DND-41 (cell line): ENCODE data around the gene CLCN7.
"Not testable (repeated sequence)": the region's sequence is repeated elsewhere in the genome, so short reads cannot be mapped to it uniquely, and the experiment has no call there.

Source experiments
- ATAC-seq: fragments of 200-7000 bp; cut with Tn5 transposase; 3 replicates; pipeline ENCODE4 v1.9.1; 2021; ENCODE audit warnings: low read depth; ENCODE audit not compliant: insufficient read depth
- DNase-seq: peaks from one replicate; pipeline ENCODE4 v3.0.0-alpha.2; 2020
- H2AFZ ChIP-seq: 2 replicates; pipeline ENCODE4 v1.6.0; 2012; ENCODE audit warnings: low read depth, low read length
- H3K27ac ChIP-seq: 2 replicates; pipeline ENCODE4 v1.5.1; 2012; ENCODE audit warnings: low read length, inconsistent platforms
- H3K27me3 ChIP-seq: fragments of 200-600 bp; sonication (generic); 2 replicates; pipeline ENCODE4 v1.6.0; 2012; ENCODE audit warnings: low read length, mild to moderate bottlenecking, inconsistent platforms; ENCODE audit not compliant: insufficient read depth, poor library complexity
- H3K36me3 ChIP-seq: 2 replicates; pipeline ENCODE4 v1.5.1; 2012; ENCODE audit warnings: low read length, inconsistent platforms; ENCODE audit not compliant: insufficient read depth
- H3K4me1 ChIP-seq: 2 replicates; pipeline ENCODE4 v1.5.1; 2012; ENCODE audit warnings: mild to moderate bottlenecking, low read length; ENCODE audit not compliant: insufficient read depth
- H3K4me2 ChIP-seq: 2 replicates; pipeline ENCODE4 v1.6.0; 2012; ENCODE audit warnings: mild to moderate bottlenecking, moderate library complexity, low read length, inconsistent platforms; ENCODE audit not compliant: insufficient read depth
- H3K4me3 ChIP-seq, 2 experiments: fragments of 200-600 bp in 1 of 2; shearing (Covaris generic) in 1 of 2; 2 replicates each; pipeline ENCODE4 v1.5.1; 2012 to 2016; ENCODE audit warnings: inconsistent platforms in 2 of 2, low read length in 2 of 2, mild to moderate bottlenecking in 2 of 2, low read depth in 1 of 2, moderate library complexity in 1 of 2
- H3K79me2 ChIP-seq: 2 replicates; pipeline ENCODE4 v1.6.0; 2012; ENCODE audit warnings: low read length, inconsistent platforms; ENCODE audit not compliant: insufficient read depth
- H3K9ac ChIP-seq: 2 replicates; pipeline ENCODE4 v1.6.0; 2012; ENCODE audit warnings: low read depth, mild to moderate bottlenecking, inconsistent platforms, low read length, moderate library complexity
- H3K9me3 ChIP-seq: 2 replicates; pipeline ENCODE4 v1.5.1; 2012; ENCODE audit warnings: low read length, moderate library complexity, mild to moderate bottlenecking, inconsistent platforms; ENCODE audit not compliant: insufficient read depth, severe bottlenecking
- H4K20me1 ChIP-seq: 2 replicates; pipeline ENCODE4 v1.6.0; 2012; ENCODE audit warnings: low read length; ENCODE audit not compliant: insufficient read depth
- EZH2 ChIP-seq: IDR thresholded peaks from 3 replicates; pipeline ENCODE4 v1.6.1; 2012; ENCODE audit warnings: borderline replicate concordance, low read depth, mild to moderate bottlenecking, moderate library complexity, low read length, inconsistent platforms; ENCODE audit not compliant: severe bottlenecking
- TF ChIP-seq, protein P1 (sequence below): IDR thresholded peaks from 2 replicates; pipeline ENCODE4 v1.5.1; 2012; ENCODE audit warnings: borderline replicate concordance, low read length, moderate library complexity, mild to moderate bottlenecking; ENCODE audit not compliant: poor library complexity, severe bottlenecking; ENCODE audit errors: extremely low read depth

CLCN7 gene

DNA sequence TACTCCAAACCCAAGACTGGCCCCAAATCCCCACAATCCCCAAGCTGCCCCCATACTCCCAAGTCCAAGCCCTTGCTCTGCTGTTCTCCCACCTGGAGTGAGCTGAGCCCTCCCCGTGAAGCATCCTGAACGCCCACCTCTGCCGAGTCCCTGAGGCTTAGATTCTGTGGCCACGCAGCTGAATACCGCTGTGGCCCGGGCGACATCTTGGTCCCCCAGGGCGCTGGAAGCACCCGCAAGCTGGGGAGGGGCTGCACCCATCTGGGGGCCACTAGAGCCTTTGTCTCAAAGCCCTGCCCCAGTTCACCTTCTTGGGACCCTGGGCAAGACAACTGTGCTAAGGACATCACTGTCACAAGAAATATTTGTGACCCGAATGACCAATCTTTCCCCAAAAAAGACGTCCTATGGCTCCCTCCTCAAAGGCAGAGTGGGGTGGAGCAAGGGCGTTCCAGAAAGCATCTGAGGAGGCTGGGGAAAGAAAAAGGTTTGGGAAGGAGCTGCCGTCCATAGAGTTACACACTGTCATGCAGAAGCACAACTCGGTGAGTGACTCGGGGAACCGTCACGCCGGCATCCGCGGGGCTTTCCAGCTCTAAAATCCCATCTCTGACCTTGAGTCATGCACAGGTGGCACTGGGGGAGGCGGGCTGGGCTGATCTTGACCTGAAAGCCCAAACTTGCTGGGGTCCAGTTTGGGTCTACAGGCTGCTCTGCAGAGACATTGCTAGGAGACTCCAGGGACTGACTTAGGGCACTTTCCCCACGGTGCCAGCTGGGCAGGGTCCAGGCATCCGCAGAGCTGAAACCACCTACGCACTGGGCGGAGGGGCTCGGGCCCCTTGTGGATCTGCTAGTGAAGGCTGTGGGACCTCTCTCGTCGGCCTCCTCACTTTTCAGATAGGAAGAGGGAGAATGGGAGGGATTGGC lies 7.3 kb upstream of the CLCN7 start:
- no peak for TF ChIP-seq EZH2
- TF ChIP-seq, protein P1, sequence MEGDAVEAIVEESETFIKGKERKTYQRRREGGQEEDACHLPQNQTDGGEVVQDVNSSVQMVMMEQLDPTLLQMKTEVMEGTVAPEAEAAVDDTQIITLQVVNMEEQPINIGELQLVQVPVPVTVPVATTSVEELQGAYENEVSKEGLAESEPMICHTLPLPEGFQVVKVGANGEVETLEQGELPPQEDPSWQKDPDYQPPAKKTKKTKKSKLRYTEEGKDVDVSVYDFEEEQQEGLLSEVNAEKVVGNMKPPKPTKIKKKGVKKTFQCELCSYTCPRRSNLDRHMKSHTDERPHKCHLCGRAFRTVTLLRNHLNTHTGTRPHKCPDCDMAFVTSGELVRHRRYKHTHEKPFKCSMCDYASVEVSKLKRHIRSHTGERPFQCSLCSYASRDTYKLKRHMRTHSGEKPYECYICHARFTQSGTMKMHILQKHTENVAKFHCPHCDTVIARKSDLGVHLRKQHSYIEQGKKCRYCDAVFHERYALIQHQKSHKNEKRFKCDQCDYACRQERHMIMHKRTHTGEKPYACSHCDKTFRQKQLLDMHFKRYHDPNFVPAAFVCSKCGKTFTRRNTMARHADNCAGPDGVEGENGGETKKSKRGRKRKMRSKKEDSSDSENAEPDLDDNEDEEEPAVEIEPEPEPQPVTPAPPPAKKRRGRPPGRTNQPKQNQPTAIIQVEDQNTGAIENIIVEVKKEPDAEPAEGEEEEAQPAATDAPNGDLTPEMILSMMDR, result no peak
- Histone ChIP-seq H4K20me1 (no peaks in the 10 kb centered on the region), H3K27ac (no peak overlapping the region), H3K4me3 (no peak overlapping the region), H3K79me2 (no peaks in the 10 kb centered on the region), H3K4me2 (no peak overlapping the region), H3K27me3 (no peaks in the 10 kb centered on the region), H3K4me1 (no peaks in the 10 kb centered on the region), H3K9ac (no peak overlapping the region), H2AFZ (no peak overlapping the region), H3K9me3 (no peaks in the 10 kb centered on the region), H3K36me3 (no peaks in the 10 kb centered on the region)
- DNase-seq (no peak), ATAC-seq (no peak)

DNA sequence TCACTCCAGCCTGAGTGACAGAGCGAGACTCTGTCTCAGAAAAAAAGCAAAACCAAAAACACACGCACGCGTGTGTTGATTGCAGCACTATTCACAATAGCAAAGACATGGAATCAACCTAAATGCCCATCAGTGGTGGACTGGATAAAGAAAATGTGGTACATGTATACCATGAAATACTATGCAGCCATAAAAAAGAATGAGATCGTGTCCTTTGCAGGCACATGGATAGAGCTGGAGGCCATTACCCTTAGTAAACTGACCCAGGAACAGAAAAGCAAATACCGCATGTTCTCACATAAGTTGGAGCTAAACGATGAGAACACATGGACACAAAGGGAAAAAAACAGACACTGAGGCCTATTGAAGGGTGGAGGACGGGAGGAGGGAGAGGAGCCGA lies 4.1 kb upstream of the CLCN7 start:
- H3K27ac ChIP-seq, H3K4me2 ChIP-seq, H3K9ac ChIP-seq, H3K36me3 ChIP-seq, H4K20me1 ChIP-seq, H3K4me3 ChIP-seq, H3K9me3 ChIP-seq, H3K27me3 ChIP-seq, DNase-seq, H2AFZ ChIP-seq, ATAC-seq: not testable (repeated sequence)
- peaks cover 13% of the 10 kb centered on the region for H3K4me1 ChIP-seq
- peaks cover 20% of the 10 kb centered on the region for H3K79me2 ChIP-seq

DNA sequence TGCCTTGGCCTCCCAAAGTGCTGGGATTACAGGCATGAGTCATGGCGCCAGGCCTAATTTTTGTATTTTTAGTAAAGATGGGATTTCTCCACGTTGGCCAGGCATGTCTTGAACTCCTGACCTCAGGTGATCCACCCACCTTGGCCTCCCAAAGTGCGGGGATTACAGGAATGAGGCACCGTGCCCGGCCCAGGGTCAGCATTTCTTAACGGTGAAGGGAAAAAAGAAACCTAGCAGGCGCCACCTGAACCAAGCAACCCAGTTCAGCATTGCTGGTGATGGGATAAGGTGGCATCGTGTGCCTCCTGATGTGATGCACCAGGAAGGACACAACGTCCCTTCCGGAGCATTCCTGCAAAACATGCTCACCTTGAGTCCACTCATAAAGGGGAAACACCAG lies 2.2 kb upstream of the CLCN7 start:
- H4K20me1 ChIP-seq, result no peaks in the 10 kb centered on the region
- H2AFZ ChIP-seq, result no peak overlapping the region
- H3K36me3 ChIP-seq, result no peaks in the 10 kb centered on the region; the same call in 1 of the 2 replicates
- H3K79me2 ChIP-seq, result peaks cover 38% of the 10 kb centered on the region
- DNase-seq (no peak), ATAC-seq (no peak)
- no peak overlapping the region for H3K9ac ChIP-seq
- no peaks in the 10 kb centered on the region for H3K9me3 ChIP-seq
- no peak for TF ChIP-seq EZH2
- TF ChIP-seq, protein P1, result no peak
- no peaks in the 10 kb centered on the region for H3K27me3 ChIP-seq
- peaks cover 25% of the 10 kb centered on the region for H3K4me1 ChIP-seq
- no peak overlapping the region for H3K4me2 ChIP-seq
- no peak overlapping the region for H3K27ac ChIP-seq
- no peak overlapping the region for H3K4me3 ChIP-seq

DNA sequence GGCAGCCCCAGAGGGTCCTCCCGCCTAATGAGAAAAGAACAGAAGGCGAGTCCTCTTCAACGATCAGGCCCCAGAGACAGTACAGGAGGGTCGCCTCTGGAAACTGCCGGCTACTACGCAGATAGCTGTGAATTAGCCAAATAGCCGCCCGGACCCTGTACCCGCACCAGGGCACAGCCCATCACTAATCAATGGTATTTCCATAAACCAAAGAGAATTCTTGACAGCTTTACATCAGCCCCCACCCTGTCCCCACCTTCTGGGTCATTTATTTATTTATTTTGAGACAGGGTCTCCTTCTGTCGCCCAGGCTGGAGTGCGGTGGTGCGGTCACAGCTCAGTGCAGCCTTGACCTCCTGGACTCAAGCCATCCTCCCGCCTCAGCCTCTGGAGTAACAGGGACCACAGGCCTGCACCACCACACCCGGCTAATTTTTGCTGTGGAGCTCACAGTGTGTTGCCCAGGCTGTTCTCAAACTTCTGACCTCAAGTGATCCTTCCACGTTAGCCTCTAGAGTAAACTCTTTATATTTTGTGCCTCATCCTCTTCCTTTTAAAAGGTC lies 805 bp upstream of the CLCN7 start:
- Histone ChIP-seq H3K36me3 (peaks cover 6% of the 10 kb centered on the region; the same call in 1 of the 2 replicates), H3K79me2 (peaks cover 52% of the 10 kb centered on the region), H3K27ac (peak overlapping the region; percentile 96), H2AFZ (peak overlapping the region; percentile 84), H3K27me3 (no peaks in the 10 kb centered on the region), H3K4me2 (peak overlapping the region; percentile 81), H3K9me3 (no peaks in the 10 kb centered on the region), H3K9ac (peak overlapping the region; percentile 100), H3K4me3 (peak overlapping the region; percentile 94 to 97), H3K4me1 (peaks cover 36% of the 10 kb centered on the region), H4K20me1 (peaks cover 13% of the 10 kb centered on the region; the same call in 1 of the 2 replicates)
- ATAC-seq (no peak), DNase-seq (no peak)
- no peak for TF ChIP-seq EZH2
- TF ChIP-seq, protein P1, result no peak
